Type B pancreatic cell (in vitro differentiated cells): ENCODE measurements around the gene CFAP251. TPM values are rescaled to one million over a fixed set of nuclear protein-coding genes. Genes with fewer than 3 reads are reported as not detected.

ENCODE experiments used
- DNase-seq: peaks from one replicate; pipeline ENCODE4 v3.0.0; 2021; ENCODE audit warnings: mixed read lengths; ENCODE audit not compliant: unreplicated experiment; ENCODE audit errors: extremely low spot score
- H3K27ac Mint-ChIP-seq: 2 replicates; pipeline ENCODE4 v1.8.0; 2021; ENCODE audit warnings: mild to moderate bottlenecking, mixed read lengths
- H3K27me3 Mint-ChIP-seq: 2 replicates; pipeline ENCODE4 v1.8.0; 2021; ENCODE audit warnings: mixed read lengths
- H3K36me3 Mint-ChIP-seq: 2 replicates; pipeline ENCODE4 v1.8.0; 2021; ENCODE audit warnings: mixed read lengths
- H3K4me1 Mint-ChIP-seq: one replicate; pipeline ENCODE4 v1.8.0; 2021; ENCODE audit warnings: mixed read lengths; ENCODE audit not compliant: unreplicated experiment
- H3K4me3 Mint-ChIP-seq: 2 replicates; pipeline ENCODE4 v1.8.0; 2021; ENCODE audit warnings: mild to moderate bottlenecking, mixed read lengths
- H3K9me3 Mint-ChIP-seq: 2 replicates; pipeline ENCODE4 v1.8.0; 2021; ENCODE audit warnings: mixed read lengths
- CTCF ChIP-seq: fragments of 200-600 bp; sonication (generic); conservative IDR thresholded peaks from 2 replicates; pipeline ENCODE4 v1.5.0; 2021; ENCODE audit warnings: antibody characterized with exemption, mild to moderate bottlenecking
- total RNA-seq: library from RNA; stranded (reverse); gene quantifications from 2 replicates; pipeline ENCODE4 v1.2.1, GENCODE V29; 2021; ENCODE audit warnings: low replicate concordance

Gene CFAP251
- total RNA-seq, 1 donor from 2014 or later, result 3.3 TPM

DNA sequence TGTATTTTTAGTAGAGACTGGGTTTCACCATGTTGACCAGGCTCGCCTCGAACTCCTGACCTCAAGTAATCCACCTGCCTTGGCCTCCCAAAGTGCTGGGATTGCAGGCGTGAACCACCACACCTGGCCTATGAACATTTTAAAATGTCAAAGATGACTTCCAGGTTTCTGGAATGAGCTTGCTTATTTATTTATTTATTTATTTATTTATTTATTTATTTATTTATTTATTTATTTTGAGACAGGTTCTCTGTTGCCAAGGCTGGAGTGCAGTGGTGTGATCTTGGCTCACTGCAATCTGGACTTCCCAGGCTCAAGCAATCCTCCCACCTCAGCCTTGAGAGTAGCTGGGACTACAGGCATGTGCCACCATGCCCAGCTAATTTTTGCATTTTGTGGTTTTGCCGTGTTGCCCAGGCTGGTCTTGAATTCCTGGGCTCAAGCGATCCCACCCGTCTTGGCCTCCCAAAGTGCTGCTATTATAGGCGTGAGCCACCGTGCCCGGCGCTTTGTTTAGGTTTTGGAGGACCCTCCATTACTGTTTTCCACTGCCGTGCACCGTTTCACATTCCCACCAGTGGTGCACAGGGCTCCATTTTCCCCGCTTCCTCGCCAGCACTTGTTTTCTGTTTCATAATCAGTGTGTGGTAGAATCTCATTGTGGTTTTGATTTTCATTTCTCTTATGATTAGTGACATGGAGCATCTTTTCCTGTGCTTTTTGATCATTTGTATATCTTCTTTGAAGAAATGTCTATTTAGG, 6.4 kb upstream of the CFAP251 start:
- H3K4me1 Mint-ChIP-seq, result no peaks in the 10 kb centered on the region
- no peaks in the 10 kb centered on the region for H3K27me3 Mint-ChIP-seq
- TF ChIP-seq CTCF, result no peak
- H3K9me3 Mint-ChIP-seq, result no peaks in the 10 kb centered on the region
- no peak for DNase-seq
- H3K27ac Mint-ChIP-seq, result no peak overlapping the region
- peaks cover 21% of the 10 kb centered on the region for H3K36me3 Mint-ChIP-seq
- no peak overlapping the region for H3K4me3 Mint-ChIP-seq

DNA sequence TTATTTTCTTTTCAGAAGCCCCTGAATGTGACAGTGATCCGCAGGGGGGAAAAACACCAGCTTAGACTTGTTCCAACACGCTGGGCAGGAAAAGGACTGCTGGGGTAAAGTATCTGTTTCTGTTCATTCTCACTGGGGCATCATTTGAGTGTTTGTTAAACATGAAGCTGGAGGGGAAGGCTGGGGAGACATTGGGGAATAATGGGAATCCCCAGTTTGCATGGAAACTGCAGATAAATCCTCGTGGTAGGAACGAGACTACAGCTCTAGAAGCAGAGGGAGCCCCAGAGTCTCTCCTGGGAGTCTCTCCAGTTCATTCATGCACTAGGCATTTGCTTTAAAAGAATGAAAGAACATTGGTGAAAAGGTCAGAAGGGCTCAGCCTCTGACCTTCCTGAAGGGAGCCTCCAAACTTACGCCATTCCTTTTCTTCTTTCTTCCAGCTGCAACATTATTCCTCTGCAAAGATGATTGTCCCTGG, 2.5 kb upstream of the CFAP251 start:
- no peaks in the 10 kb centered on the region for H3K4me1 Mint-ChIP-seq
- H3K4me3 Mint-ChIP-seq, result no peak overlapping the region
- TF ChIP-seq CTCF, result no peak
- no peaks in the 10 kb centered on the region for H3K9me3 Mint-ChIP-seq
- no peak for DNase-seq
- H3K27me3 Mint-ChIP-seq, result no peaks in the 10 kb centered on the region
- no peak overlapping the region for H3K27ac Mint-ChIP-seq
- peaks cover 20% of the 10 kb centered on the region for H3K36me3 Mint-ChIP-seq

DNA sequence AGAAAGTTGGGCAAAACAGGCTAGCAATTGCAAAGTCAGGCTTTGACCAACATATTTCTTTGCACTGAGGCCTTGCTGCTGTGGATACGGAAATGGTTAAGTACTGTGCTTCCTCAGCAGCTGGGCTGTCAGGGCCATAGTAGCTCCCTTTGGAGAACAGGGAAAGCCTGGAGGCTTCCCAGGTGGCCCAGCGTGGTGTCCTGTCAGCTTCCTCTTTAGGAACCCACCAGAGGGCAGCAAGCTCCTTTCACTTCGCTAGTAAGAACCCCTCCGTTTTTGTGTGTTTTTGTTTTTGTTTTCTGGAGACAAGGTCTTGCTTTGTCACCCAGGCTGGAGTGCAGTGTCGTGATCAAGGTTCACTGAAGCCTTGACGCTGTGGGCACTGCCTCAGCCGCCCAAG, 1.7 kb upstream of the CFAP251 start:
- peaks cover 25% of the 10 kb centered on the region for H3K36me3 Mint-ChIP-seq
- H3K27ac Mint-ChIP-seq, result no peak overlapping the region
- peak; percentile 59 for TF ChIP-seq CTCF
- H3K4me3 Mint-ChIP-seq, result no peak overlapping the region
- DNase-seq, result no peak
- no peaks in the 10 kb centered on the region for H3K27me3 Mint-ChIP-seq
- no peaks in the 10 kb centered on the region for H3K4me1 Mint-ChIP-seq
- no peaks in the 10 kb centered on the region for H3K9me3 Mint-ChIP-seq

DNA sequence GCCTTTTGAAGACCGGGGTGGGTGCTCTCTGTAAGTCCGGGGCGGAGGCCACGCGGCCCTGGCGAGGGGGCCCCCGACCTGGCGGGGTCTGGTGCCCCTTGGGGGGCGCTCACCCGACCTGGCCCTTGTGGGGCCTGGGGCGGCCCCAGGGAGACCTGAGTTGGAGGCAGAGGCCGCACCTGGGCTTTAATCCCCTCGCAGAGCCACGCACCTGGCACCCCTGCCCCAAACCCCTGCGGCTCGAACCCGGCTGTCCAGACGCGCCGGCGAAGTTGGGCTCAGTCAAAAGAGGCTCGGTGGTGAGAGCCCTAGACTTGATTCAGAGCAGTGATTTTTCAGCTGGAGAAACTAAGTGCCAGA, 267 bp downstream of the CFAP251 start:
- H3K36me3 Mint-ChIP-seq, result peaks cover 21% of the 10 kb centered on the region

GRCh38 chr12:121921066-121921465, 2.7 kb downstream of the CFAP251 start:
- Mint-ChIP-seq H3K4me1 (peaks cover 16% of the 10 kb centered on the region), H3K9me3 (no peaks in the 10 kb centered on the region), H3K27ac (no peak overlapping the region), H3K4me3 (no peak overlapping the region), H3K27me3 (no peaks in the 10 kb centered on the region), H3K36me3 (peaks cover 16% of the 10 kb centered on the region)
- TF ChIP-seq CTCF, result no peak
- no peak for DNase-seq

More for the DNA sequence above, 267 bp downstream of the CFAP251 start:
- no peak overlapping the region for H3K4me3 Mint-ChIP-seq
- H3K27me3 Mint-ChIP-seq, result no peaks in the 10 kb centered on the region
- no peaks in the 10 kb centered on the region for H3K9me3 Mint-ChIP-seq
- TF ChIP-seq CTCF, result no peak
- peaks cover 2% of the 10 kb centered on the region for H3K4me1 Mint-ChIP-seq
- DNase-seq, result no peak
- no peak overlapping the region for H3K27ac Mint-ChIP-seq

DNA sequence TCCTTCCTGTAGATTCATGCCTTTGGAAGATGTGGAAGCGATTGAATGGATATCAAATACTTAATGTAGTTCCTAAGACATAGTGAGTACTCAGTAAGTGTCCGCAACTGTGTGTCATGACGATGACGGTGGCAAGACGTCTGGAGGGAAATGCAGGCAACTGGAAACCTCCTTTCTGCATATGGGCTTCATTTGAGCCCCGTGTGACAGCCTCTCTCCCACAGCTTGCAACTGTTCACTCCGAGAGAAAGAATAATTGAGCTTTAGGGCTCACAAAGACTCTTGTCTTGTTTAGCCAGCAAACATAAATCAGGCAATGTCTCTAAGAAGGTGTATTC, 6.9 kb downstream of the CFAP251 start:
- Mint-ChIP-seq H3K27ac (peak overlapping the region; percentile 84), H3K4me3 (peak overlapping the region; percentile 70)
- no peak for DNase-seq

More for the DNA sequence above, 6.9 kb downstream of the CFAP251 start:
- TF ChIP-seq CTCF, result no peak
- H3K27me3 Mint-ChIP-seq, result no peaks in the 10 kb centered on the region
- H3K4me1 Mint-ChIP-seq, result peaks cover 24% of the 10 kb centered on the region
- H3K36me3 Mint-ChIP-seq, result peaks cover 5% of the 10 kb centered on the region
- no peaks in the 10 kb centered on the region for H3K9me3 Mint-ChIP-seq
